ENCODE measurements around the gene GBF1. TPM values are rescaled to one million over a fixed set of nuclear protein-coding genes. Genes with fewer than 3 reads are reported as not detected.

Gene GBF1
- polyA plus RNA-seq, 3 donors, result 4.2 to 17.4 (median 11.9) TPM

DNA sequence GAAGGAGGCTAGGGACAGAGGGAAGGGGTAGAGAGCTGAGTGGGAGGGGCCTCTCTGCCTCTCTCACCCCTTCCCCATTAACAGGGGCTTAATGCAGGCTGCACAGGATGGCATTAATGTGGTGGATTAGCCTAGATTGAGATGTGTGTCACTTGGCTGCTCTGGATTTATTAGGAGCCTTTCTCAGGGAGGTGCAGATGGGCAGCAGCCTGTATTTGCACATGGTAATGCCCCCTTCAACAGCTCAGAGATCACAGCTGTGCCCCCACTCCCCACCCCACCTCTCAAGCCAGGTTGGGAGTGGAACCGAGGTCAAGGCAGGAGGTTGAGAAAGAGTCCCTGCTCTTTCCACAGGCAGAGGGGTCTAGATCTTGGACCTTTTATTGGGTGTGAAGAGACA, 11.3 kb upstream of the GBF1 start:
- no peak overlapping the region for H3K4me3 ChIP-seq (replicated peaks in 1 of 3; ENCODE audit: low read depth in 2 of 3, low read length in 3 of 3)
- H3K27me3 ChIP-seq (ENCODE audit: control insufficient read depth in 2 of 2, insufficient read depth in 2 of 2, low read length in 2 of 2), result peaks cover 43 to 87% of the 10 kb centered on the region in 2 donors
- H3K4me1 Mint-ChIP-seq, result peaks cover 26% of the 10 kb centered on the region
- intact Hi-C loops (cut with micrococcal nuclease), result loop anchor here in 1 of 2 donors (5.0 kb wide), 1 partner anchor 118 kb away; no protein-coding TSS in a partner anchor
- H3K79me2 ChIP-seq (ENCODE audit: insufficient read depth, low read length), result no peaks in the 10 kb centered on the region
- WGBS (ENCODE audit: insufficient coverage), result no CpG with 5 or more reads among the region's 1 CpG
- H3K27ac Mint-ChIP-seq, result no peak overlapping the region
- peaks cover 0 to 17% (median 1%) of the 10 kb centered on the region in 7 donors for H3K9me3 Mint-ChIP-seq
- H3K9ac ChIP-seq (ENCODE audit: insufficient read depth, low read length, poor library complexity, severe bottlenecking), result no peak overlapping the region
- DNase-seq, result no peak
- H3K4me1 ChIP-seq (ENCODE audit: control insufficient read depth in 1 of 2, insufficient read depth in 2 of 2, low read length in 2 of 2), result peaks cover 21 to 23% of the 10 kb centered on the region in 2 donors
- no peak for TF ChIP-seq CTCF (IDR thresholded peaks at IDR 0.05)
- H4K20me1 ChIP-seq (ENCODE audit: insufficient read depth, low read length), result peaks cover 6% of the 10 kb centered on the region
- H3K4me2 ChIP-seq (replicated peaks; ENCODE audit: extremely low read depth, low read length, poor library complexity, severe bottlenecking), result no peak overlapping the region
- H3K9me3 ChIP-seq (replicated peaks in 1 of 2; ENCODE audit: control insufficient read depth in 1 of 2, insufficient read depth in 1 of 2, low read length in 2 of 2), result peaks cover 0 to 2% of the 10 kb centered on the region in 2 donors
- peaks cover 6 to 8% of the 10 kb centered on the region in 2 donors for H3K36me3 Mint-ChIP-seq
- peaks cover 2% of the 10 kb centered on the region in 2 donors for H3K36me3 ChIP-seq (replicated peaks in 1 of 2; ENCODE audit: control insufficient read depth in 1 of 2, insufficient read depth in 2 of 2, low read length in 2 of 2)
- H3K27ac ChIP-seq (ENCODE audit: low read depth in 1 of 2, low read length in 2 of 2), result no peak overlapping the region
- H3K4me3 Mint-ChIP-seq, result peak overlapping the region in 1 of 2 donors; percentile 64
- peaks cover 61 to 87% (median 75%) of the 10 kb centered on the region in 3 donors for H3K27me3 Mint-ChIP-seq (ENCODE audit: low read depth in 3 of 3)
- H2AFZ ChIP-seq (ENCODE audit: insufficient read depth, low read depth, low read length, poor library complexity, severe bottlenecking), result no peak overlapping the region

DNA sequence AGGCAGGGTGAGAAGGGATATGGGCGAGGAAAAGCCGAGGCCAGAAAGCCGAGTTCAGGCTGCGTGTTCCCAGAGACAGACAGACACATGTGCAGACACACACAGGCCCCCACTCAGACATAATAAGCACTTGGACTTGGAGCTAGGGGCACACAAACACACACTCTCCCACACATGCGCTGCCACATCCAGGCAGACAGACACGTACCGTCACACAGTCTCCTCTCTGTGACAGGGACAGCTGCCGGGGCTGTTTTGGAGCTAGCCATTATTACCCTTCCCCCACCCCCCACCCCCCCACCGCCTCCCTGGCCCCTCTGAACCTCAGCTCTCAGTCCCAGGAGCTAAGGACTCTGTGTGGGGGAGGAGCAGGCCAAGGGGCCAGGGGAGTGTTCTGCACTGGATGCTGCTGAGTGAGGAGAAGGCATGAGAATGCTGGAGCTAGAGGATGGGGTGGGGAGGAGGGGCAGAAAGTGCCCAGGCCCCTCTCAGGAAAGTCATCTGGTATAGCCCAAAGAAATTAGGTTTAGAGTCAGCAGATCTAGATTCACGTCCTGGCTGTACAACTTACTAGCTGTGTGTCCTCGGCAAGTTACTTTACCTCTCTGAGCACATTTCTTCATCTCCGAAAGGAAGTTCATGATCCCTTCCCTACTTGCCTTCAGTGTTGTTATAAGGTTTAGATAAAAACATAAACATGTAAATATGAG, 10.3 kb upstream of the GBF1 start:
- H3K4me1 Mint-ChIP-seq, result peaks cover 18% of the 10 kb centered on the region
- H3K36me3 Mint-ChIP-seq, result peaks cover 0 to 3% of the 10 kb centered on the region in 2 donors
- DNase-seq, result no peak
- WGBS (ENCODE audit: insufficient coverage), result 100% methylated on average over 4 of the region's 12 CpGs
- TF ChIP-seq CTCF (IDR thresholded peaks at IDR 0.05), result no peak
- peaks cover 18 to 20% of the 10 kb centered on the region in 2 donors for H3K4me1 ChIP-seq (ENCODE audit: control insufficient read depth in 1 of 2, insufficient read depth in 2 of 2, low read length in 2 of 2)
- peaks cover 2 to 7% of the 10 kb centered on the region in 2 donors for H3K9me3 ChIP-seq (replicated peaks in 1 of 2; ENCODE audit: control insufficient read depth in 1 of 2, insufficient read depth in 1 of 2, low read length in 2 of 2)
- H3K36me3 ChIP-seq (replicated peaks in 1 of 2; ENCODE audit: control insufficient read depth in 1 of 2, insufficient read depth in 2 of 2, low read length in 2 of 2), result no peaks in the 10 kb centered on the region
- peaks cover 69 to 94% (median 82%) of the 10 kb centered on the region in 3 donors for H3K27me3 Mint-ChIP-seq (ENCODE audit: low read depth in 3 of 3)
- no peak overlapping the region for H2AFZ ChIP-seq (ENCODE audit: insufficient read depth, low read depth, low read length, poor library complexity, severe bottlenecking)
- H3K4me3 ChIP-seq (replicated peaks in 1 of 3; ENCODE audit: low read depth in 2 of 3, low read length in 3 of 3), result no peak overlapping the region
- peaks cover 53 to 94% of the 10 kb centered on the region in 2 donors for H3K27me3 ChIP-seq (ENCODE audit: control insufficient read depth in 2 of 2, insufficient read depth in 2 of 2, low read length in 2 of 2)
- H3K9ac ChIP-seq (ENCODE audit: insufficient read depth, low read length, poor library complexity, severe bottlenecking), result no peak overlapping the region
- H3K27ac Mint-ChIP-seq, result no peak overlapping the region
- H4K20me1 ChIP-seq (ENCODE audit: insufficient read depth, low read length), result peaks cover 4% of the 10 kb centered on the region
- no peaks in the 10 kb centered on the region for H3K79me2 ChIP-seq (ENCODE audit: insufficient read depth, low read length)
- intact Hi-C loops (cut with micrococcal nuclease), result loop anchor here in 1 of 2 donors (5.0 kb wide), 1 partner anchor 117 kb away; no protein-coding TSS in a partner anchor
- H3K4me2 ChIP-seq (replicated peaks; ENCODE audit: extremely low read depth, low read length, poor library complexity, severe bottlenecking), result no peak overlapping the region
- H3K27ac ChIP-seq (ENCODE audit: low read depth in 1 of 2, low read length in 2 of 2), result no peak overlapping the region
- H3K4me3 Mint-ChIP-seq, result no peak overlapping the region
- H3K9me3 Mint-ChIP-seq, result peaks cover 0 to 17% (median 1%) of the 10 kb centered on the region in 7 donors

All from CD14-positive monocyte (primary cell).